ENCODE data around the gene SMIM13.
"Not testable (repeated sequence)": the region's sequence is repeated elsewhere in the genome, so short reads cannot be mapped to it uniquely, and the experiment has no call there.

GRCh38 chr6:11115808-11116536, 22.3 kb downstream of the SMIM13 start:
- TF ChIP-seq CTCF, POLR2A (IDR thresholded peaks at IDR 0.05): not testable (repeated sequence)
